Thoracic aorta (tissue), 2 donors: ENCODE measurements around the gene CNOT4. TPM values are rescaled to one million over a fixed set of nuclear protein-coding genes. Genes with fewer than 3 reads are reported as not detected.
"Not testable (repeated sequence)": the region's sequence is repeated elsewhere in the genome, so short reads cannot be mapped to it uniquely, and the experiment has no call there.

Source experiments
- ATAC-seq: fragments of 150-250 bp; one replicate; pipeline ENCODE4 v1.8.0; 2017; ENCODE audit warnings: low read depth; ENCODE audit not compliant: insufficient number of reproducible peaks, low FRiP score
- DNase-seq: peaks from one replicate; pipeline ENCODE4 v3.0.0-alpha.2; 2020; ENCODE audit warnings: low spot score
- H3K27ac ChIP-seq, 2 donors: fragments of 200-600 bp; sonication (generic); 1 replicate in 1 of 2; 2 replicates in 1 of 2; pipeline ENCODE4 v1.5.1; 2016; ENCODE audit warnings: mild to moderate bottlenecking in 2 of 2, moderate library complexity in 2 of 2
- H3K27me3 ChIP-seq: fragments of 200-600 bp; sonication (generic); replicated peaks from 2 replicates; pipeline ENCODE4 v1.6.0; 2016; ENCODE audit warnings: mild to moderate bottlenecking; ENCODE audit not compliant: insufficient read depth
- H3K36me3 ChIP-seq: fragments of 200-600 bp; sonication (generic); one replicate; pipeline ENCODE4 v1.5.1; 2016
- H3K4me1 ChIP-seq, 2 donors: fragments of 200-600 bp; sonication (generic); 1 replicate in 1 of 2; 2 replicates in 1 of 2; pipeline versions ENCODE4 v1.5.1 to v1.6.0; 2016; ENCODE audit warnings: low read depth in 2 of 2, mild to moderate bottlenecking in 1 of 2; ENCODE audit not compliant: control insufficient read depth in 1 of 2
- H3K4me3 ChIP-seq: fragments of 200-600 bp; sonication (generic); 2 replicates; pipeline ENCODE4 v1.5.1; 2016; ENCODE audit warnings: mild to moderate bottlenecking
- H3K9me3 ChIP-seq: fragments of 200-600 bp; sonication (generic); 2 replicates; pipeline ENCODE4 v1.5.1; 2016
- CTCF ChIP-seq: fragments of 200-600 bp; sonication (generic); IDR thresholded peaks from one replicate; pipeline ENCODE4 v1.5.1; 2019; ENCODE audit warnings: antibody characterized with exemption
- total RNA-seq, 2 donors: library from RNA; depleted of rRNA; stranded (reverse); fragments of >200 nt; gene quantifications; one replicate each; pipeline versions ENCODE4 v1.1.0 to v1.2.3, GENCODE V29; 2016

CNOT4 gene
- total RNA-seq, 2 donors from 2014 or later, result 19.5 to 22.4 TPM

DNA sequence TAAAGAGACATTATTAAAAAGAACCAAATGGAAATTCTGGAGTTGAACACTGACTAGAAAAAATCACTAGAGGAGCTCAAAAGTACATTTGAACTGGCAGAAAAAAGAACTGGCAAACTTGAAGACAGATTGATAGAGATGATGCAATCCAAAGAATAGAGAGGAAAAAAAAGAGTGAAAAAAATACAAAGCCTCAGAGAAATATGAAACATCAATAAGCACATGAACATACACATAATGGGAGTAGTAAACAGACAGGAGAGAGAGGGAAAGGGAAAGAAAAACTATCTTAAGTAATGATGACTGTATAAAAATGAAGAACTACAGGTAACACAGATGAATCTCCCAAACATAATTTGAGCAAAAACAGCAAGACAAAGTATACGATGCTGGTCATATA, 61.1 kb downstream of the CNOT4 start:
- no peaks in the 10 kb centered on the region for H3K27me3 ChIP-seq
- ATAC-seq (no peak), DNase-seq (no peak)
- H3K9me3 ChIP-seq, result no peaks in the 10 kb centered on the region
- TF ChIP-seq CTCF, result no peak
- no peak overlapping the region for H3K27ac ChIP-seq
- peaks cover 4 to 20% of the 10 kb centered on the region in 2 donors for H3K4me1 ChIP-seq
- H3K4me3 ChIP-seq, result no peak overlapping the region
- H3K36me3 ChIP-seq, result no peaks in the 10 kb centered on the region

GRCh38 chr7:135447748-135448147, 62.2 kb downstream of the CNOT4 start:
- Histone ChIP-seq H3K4me3 (no peak overlapping the region), H3K4me1 (peaks cover 4 to 20% of the 10 kb centered on the region in 2 donors), H3K36me3 (no peaks in the 10 kb centered on the region), H3K27ac (no peak overlapping the region), H3K27me3 (no peaks in the 10 kb centered on the region), H3K9me3 (no peaks in the 10 kb centered on the region)
- TF ChIP-seq CTCF, result no peak
- ATAC-seq (no peak), DNase-seq (no peak)

DNA sequence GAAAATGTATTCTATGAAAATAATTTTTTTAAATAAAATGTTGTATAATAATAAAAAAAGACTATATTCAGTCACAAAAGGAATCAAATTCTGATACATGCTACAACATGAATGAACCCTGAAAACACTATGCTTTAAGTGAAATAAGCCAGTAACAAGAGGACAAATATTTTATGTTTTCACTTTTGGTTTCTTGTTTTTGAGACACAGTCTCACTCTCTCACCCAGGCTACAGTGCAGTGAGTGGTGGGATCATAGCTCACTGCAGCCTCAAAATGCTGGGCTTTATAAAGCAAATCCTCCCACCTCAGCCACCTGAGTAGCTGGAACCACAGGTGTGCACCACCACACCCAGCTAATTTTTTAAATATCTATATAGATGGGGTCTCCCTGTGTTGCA, 64.2 kb downstream of the CNOT4 start:
- Histone ChIP-seq H3K27me3 (no peaks in the 10 kb centered on the region), H3K9me3 (no peaks in the 10 kb centered on the region), H3K27ac (no peak overlapping the region), H3K4me1 (peaks cover 0 to 4% of the 10 kb centered on the region in 2 donors), H3K4me3 (no peak overlapping the region), H3K36me3 (no peaks in the 10 kb centered on the region)
- TF ChIP-seq CTCF, result no peak
- no peak for DNase-seq
- ATAC-seq, result no peak

- not testable (repeated sequence) for DNase-seq, H3K27ac ChIP-seq, H3K27me3 ChIP-seq, H3K9me3 ChIP-seq, H3K4me1 ChIP-seq, H3K4me3 ChIP-seq, H3K36me3 ChIP-seq, ATAC-seq
Observed at GRCh38 chr7:135445266-135445665, 64.6 kb downstream of the CNOT4 start.

DNA sequence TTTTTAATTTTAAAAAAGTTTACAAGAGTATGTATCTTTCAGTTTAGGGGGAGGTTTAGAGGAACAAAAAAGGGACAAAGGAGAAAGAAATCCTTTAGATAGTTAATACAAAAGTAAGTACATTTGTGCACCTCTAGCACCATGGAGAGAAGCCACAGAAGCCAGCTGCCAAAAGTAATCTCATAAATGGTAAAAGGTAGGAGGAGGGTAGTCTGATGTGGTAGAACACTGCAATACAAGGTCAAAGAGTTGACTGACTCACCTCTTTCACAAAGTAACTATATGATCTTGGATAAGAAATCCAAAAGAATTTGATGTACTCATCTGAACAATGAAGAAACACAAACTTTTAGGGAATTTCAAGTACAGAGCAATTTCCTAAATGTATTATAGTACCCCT, 68.1 kb downstream of the CNOT4 start:
- peaks cover 7% of the 10 kb centered on the region for H3K36me3 ChIP-seq
- no peak for DNase-seq
- no peak for ATAC-seq
- H3K4me3 ChIP-seq, result no peak overlapping the region
- no peaks in the 10 kb centered on the region for H3K9me3 ChIP-seq
- no peak for TF ChIP-seq CTCF
- no peaks in the 10 kb centered on the region for H3K27me3 ChIP-seq
- H3K27ac ChIP-seq, result no peak overlapping the region
- H3K4me1 ChIP-seq, result peaks cover 0 to 4% of the 10 kb centered on the region in 2 donors

- Histone ChIP-seq H3K27ac (no peak overlapping the region), H3K36me3 (peaks cover 14% of the 10 kb centered on the region), H3K4me1 (peaks cover 6 to 8% of the 10 kb centered on the region in 2 donors), H3K9me3 (peaks cover 7% of the 10 kb centered on the region), H3K4me3 (no peak overlapping the region), H3K27me3 (no peaks in the 10 kb centered on the region)
- no peak for ATAC-seq
- no peak for DNase-seq
- no peak for TF ChIP-seq CTCF
Observed at GRCh38 chr7:135434047-135434446, 75.9 kb downstream of the CNOT4 start.
